Stimulated activated CD4-positive, alpha-beta T cell treated with anti-CD3 and anti-CD28 coated beads, Interleukin-12 subunit alpha, Interleukin-12 subunit beta, amount 100 ng/mL, for 24 hours (primary cell): ENCODE results near the gene TSPYL4.
"Not testable (repeated sequence)": the region's sequence is repeated elsewhere in the genome, so short reads cannot be mapped to it uniquely, and the experiment has no call there.

Experiments
- DNase-seq, 2 experiments: peaks; one replicate each; pipeline ENCODE4 v3.0.0-alpha.2; 2020; ENCODE audit warnings: low read depth in 2 of 2

Gene TSPYL4

DNA sequence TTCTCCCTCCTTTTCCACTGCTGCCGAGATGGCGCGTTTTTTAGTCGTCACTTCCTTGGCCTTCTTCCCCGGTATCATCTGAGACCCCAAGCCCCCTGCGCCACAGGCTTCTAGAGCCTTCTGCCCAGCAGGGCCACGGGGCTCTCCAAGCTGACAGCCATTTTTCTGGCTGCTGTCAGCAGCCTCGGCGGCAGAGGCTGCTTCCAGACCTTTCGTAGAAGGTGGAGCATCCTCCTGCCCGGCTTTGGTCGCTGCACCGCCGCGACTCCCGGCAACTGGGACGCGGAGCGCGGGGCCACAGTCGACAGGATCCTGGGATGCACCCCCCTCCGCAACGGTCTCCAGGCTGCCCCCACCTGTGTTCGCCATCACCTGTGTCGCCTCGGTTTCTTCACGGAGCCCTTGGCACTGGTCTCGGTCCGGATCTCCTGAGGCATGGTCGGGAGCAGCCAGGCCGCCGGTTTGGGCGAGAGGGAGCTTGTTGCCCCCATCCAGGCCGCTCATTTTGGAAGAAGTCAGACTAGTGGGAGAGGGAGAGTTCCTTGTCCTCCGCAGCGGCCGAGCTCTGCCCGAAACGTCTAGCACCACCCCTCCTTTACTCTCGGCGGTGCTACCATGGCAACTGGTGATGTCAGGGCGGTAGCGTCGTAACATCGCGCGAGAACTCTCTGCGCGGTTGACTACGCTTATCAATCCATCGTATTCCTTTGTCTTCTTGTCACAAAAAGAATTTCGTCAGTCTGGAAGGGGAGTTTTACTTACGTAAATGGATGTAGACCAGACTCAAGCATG, at the start of gene TSPYL4:
TSS of gene TSPYL4 (minus strand) at position 571 of the 792 bp plus-strand sequence. CDS start at position 504, 67 bp downstream.
- peak; percentile 74 to 83 for DNase-seq

DNA sequence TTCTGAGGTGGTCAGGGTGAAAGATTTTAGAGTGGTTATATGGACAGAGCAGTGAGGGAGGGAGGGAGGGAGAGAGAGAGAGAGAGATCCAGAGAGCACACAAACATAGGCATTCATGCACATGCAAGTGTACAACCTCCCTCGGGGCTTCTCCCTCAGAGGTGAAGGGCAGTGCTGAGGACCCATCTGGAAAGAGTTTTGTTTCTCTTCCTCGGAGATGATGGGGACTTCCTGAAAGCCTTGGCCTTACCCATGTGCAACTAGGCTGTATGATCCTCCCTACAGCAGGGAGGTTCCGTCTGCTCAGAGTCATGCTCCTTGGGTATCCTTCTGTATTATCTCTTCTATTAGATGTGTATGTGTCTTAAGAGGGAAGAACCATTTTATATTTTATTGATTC, 47.2 kb upstream of the TSPYL4 start:
- DNase-seq: no peak

GRCh38 chr6:116300566-116300965, 46.7 kb upstream of the TSPYL4 start:
- DNase-seq: no peak

GRCh38 chr6:116298973-116299372, 45.1 kb upstream of the TSPYL4 start:
- DNase-seq: no peak

- DNase-seq: no peak
Observed at GRCh38 chr6:116298273-116298672, 44.4 kb upstream of the TSPYL4 start.

DNA sequence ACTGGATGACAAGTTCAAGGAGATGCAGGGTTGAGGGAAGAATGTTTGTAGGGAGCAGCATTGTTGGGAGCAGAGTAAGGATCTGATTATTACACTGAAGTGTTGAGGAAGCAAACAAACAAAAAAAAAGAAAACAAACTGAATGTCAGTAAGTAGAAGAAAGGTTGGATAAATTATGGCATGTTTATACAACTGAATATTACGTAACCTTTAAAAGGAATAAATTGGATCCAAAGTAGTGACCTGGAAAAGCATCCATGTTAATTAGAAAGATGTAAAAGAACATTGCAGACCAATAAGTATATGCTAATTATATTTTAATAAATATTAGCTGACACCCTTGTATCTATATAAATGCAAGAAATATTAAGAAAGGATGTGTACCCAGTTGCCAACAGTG, 38.7 kb upstream of the TSPYL4 start:
- no peak for DNase-seq

- no peak for DNase-seq
Observed at GRCh38 chr6:116291701-116292396, 38.0 kb upstream of the TSPYL4 start.

DNA sequence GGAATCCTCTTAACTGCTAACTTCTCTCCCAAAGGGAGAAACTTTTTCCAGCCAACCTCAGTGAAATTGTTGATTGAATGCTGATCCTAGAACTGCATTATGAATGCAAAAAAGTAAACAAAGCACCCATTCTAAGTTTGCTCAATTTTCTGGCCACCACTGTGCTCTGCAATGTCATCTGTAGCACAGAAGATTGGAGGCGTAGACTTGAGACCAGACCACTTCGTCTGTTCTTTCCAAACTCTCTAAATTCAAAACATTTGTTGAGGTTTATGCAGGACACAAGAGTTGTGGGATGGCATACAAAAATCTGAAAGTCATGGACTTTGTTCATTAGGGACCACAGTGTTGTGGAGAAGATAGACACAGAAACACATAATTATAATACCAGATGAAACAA, 36.9 kb upstream of the TSPYL4 start:
- DNase-seq: no peak

GRCh38 chr6:116289876-116290275, 36.0 kb upstream of the TSPYL4 start:
- no peak for DNase-seq

DNA sequence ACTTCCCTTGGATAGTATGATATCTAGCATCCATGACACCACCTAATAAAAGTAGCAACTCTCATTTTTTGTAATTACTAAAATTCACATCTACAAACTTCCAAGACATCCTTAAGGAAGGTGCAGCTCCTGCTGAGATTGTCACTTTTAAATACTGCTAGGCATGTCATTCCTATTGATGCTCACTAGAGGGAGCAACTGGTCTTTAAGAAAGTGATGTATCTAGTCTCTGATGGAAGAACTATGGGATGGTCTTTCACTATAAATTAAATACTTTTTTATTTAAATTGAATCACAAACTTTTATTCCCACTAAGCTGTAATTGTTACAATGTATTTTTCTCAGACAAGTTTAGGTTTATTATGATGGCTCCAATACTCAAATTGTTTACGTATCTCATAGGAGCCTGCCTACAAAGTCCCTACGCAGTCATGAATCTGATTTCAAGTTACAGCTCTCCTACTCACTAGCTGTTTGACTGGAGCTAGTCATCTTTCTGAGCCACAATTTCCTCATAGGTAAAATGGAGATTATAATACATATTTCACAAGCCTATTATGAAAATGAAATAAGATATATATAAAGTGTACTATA, 33.9 kb upstream of the TSPYL4 start:
- no peak for DNase-seq

GRCh38 chr6:116286773-116287358, 33.0 kb upstream of the TSPYL4 start:
- no peak for DNase-seq

GRCh38 chr6:116284984-116285383, 31.1 kb upstream of the TSPYL4 start:
- DNase-seq: not testable (repeated sequence)

DNA sequence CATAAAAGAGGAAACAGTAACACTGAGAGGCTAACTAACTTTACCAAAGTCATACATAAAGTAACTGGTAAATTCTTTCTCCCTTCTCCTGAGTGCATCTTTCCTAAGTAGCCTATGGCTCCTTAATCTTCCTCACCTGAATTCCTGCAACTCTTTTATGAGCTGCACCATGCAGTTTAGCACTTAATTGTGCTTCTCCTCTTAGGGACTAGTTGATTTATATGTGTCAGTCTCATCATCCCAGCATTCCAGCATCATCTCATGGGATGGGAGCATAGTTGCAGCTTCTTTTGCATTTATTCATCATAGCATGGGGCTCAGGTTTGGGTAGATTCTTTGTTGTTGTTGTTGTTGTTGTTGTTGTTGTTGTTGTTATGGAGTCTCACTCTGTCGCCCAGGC, 29.3 kb upstream of the TSPYL4 start:
- DNase-seq: no peak

GRCh38 chr6:116282698-116283097, 28.8 kb upstream of the TSPYL4 start:
- no peak for DNase-seq

- no peak for DNase-seq
Observed at GRCh38 chr6:116280933-116281316, 27.1 kb upstream of the TSPYL4 start.

GRCh38 chr6:116280161-116280932, 26.5 kb upstream of the TSPYL4 start:
- no peak for DNase-seq

DNA sequence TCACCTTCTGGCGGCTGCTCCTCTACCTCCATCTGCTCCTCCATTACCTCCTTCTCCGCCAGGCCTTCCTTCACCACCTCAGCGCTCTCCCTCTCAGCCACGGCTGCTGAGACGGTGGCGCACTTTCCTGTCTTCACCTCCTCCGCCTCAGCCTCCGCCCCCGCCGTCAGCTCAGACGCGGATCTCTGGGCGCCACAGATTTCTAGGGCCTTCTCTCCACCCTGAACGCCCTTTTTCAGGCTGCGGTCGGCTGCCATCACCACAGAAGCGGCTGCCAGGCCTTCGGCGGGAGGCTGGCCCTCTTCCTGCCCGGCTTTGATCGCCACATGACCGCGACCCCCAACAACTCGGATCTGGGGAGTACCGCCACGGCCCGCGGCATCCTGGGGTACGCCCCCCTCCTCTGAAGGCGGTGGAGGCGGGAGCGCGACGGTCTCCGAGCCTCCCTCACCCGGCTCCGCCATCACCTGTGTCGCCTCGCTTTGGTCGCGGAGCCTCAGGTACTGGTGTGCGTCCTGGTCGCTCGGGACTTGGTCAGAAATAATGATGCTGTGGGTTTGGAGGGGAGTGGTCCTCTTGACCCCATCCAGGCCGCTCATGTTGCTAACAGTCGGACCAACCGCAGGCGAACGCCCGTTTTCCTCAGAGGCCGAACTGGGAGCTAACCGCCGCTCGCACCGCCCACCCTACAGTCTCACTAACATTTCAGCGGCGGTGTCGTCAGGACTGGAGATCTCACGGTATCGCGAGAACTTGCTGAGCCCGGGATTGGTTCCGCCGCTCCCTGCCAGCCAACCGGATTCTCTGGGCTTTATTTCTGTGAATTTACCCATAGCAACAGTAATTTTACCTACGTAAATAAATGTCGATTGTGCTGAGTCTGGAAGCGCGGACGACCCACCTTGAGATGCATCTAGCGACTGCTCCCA, 25.6 kb upstream of the TSPYL4 start, which contains the start of gene TSPYL1:
TSS of gene TSPYL1 (minus strand) at position 699 of the 929 bp plus-strand sequence. CDS start at position 599, 100 bp downstream.
- peak; percentile 88 to 90 for DNase-seq

GRCh38 chr6:116278854-116279231, 25.0 kb upstream of the TSPYL4 start:
- peak in 1 of 2 experiments; percentile 22 for DNase-seq

- no peak for DNase-seq
Observed at GRCh38 chr6:116278481-116278829, 24.6 kb upstream of the TSPYL4 start.

DNA sequence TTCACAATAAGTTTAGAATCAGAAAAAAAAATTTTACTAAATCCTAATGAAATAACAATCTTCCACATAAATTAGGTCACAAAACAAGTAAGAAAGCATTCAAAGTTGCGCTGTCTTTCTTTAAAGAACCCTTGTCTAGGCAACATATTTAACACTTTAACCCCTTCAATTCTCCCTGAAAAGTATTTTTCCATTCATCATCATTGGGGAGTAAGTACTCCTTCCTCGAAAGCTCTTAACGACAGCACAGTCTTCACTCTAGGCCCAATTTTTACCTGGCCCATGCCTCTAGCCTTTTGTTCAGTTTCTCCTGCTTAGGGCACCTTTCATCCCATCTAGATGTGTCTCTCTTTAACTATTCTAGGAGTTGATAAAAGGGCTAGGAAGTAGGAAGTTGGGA, 23.2 kb upstream of the TSPYL4 start:
- no peak for DNase-seq
